Left lung (tissue), 10 donors: Measurements from ENCODE around the gene NUP205. TPM values are rescaled to one million over a fixed set of nuclear protein-coding genes. Genes with fewer than 3 reads are reported as not detected.

Source experiments
- ATAC-seq: fragments of 200-7000 bp; cut with Tn5 transposase; one replicate; pipeline ENCODE4 v1.9.1; 2020; ENCODE audit warnings: moderate library complexity
- DNase-seq, 4 donors: peaks; one replicate each; pipeline ENCODE4 v3.0.0-alpha.2; 2013 to 2020
- H3K27ac ChIP-seq, 2 donors: fragments of 200-600 bp; sonication (generic) in 1 of 2; one replicate each; pipeline versions ENCODE4 v1.5.0 to v1.8.0; 2020 to 2021
- H3K27me3 ChIP-seq, 2 donors: fragments of 200-600 bp; sonication (generic) in 1 of 2; one replicate each; pipeline versions ENCODE4 v1.5.0 to v1.8.0; 2020 to 2021
- H3K36me3 ChIP-seq, 2 donors: fragments of 200-600 bp; sonication (generic) in 1 of 2; one replicate each; pipeline versions ENCODE4 v1.5.0 to v1.8.0; 2020 to 2021
- H3K4me1 ChIP-seq, 2 donors: fragments of 200-600 bp; one replicate each; pipeline ENCODE4 v1.8.0; 2021
- H3K4me3 ChIP-seq, 2 donors: fragments of 200-600 bp; sonication (generic) in 1 of 2; one replicate each; pipeline versions ENCODE4 v1.5.0 to v1.8.0; 2020 to 2021; ENCODE audit warnings: mild to moderate bottlenecking in 1 of 2
- H3K9me3 ChIP-seq, 2 donors: fragments of 200-600 bp; sonication (generic) in 1 of 2; one replicate each; pipeline versions ENCODE4 v1.5.0 to v1.8.0; 2020 to 2021
- CTCF ChIP-seq, 2 donors: fragments of 200-600 bp; sonication (generic) in 1 of 2; IDR thresholded peaks; one replicate each; pipeline versions ENCODE4 v1.5.0 to v1.8.0; 2021; ENCODE audit warnings: antibody characterized with exemption in 2 of 2
- intact Hi-C, 2 donors: fragments of 100-400 bp; cut with DNase I; formaldehyde crosslinking; loops; one replicate each; pipeline versions ENCODE4 v1.11.2 to v1.14.2; 2022
- polyA plus RNA-seq, 6 donors: library from polyadenylated mRNA; unstranded; fragments of 120-200 nt; gene quantifications; one replicate each; pipeline ENCODE4 v1.2.1, GENCODE V29; 2013; ENCODE audit not compliant: insufficient read length in 6 of 6
- total RNA-seq, 2 donors: library from RNA; stranded (reverse); fragmentation: NEBNext Ultra II Directional; extraction: Animal tissue kit (Norgen Biotek cat#: 25700); gene quantifications; one replicate each; pipeline ENCODE4 v1.2.1, GENCODE V29; 2021
- donor health status: DM: no; HTN: yes; CAD: no.
- donor health status: DM: no; HTN: no; CAD: no.

The NUP205 gene
- total and polyA plus RNA-seq, 8 donors = 42.7 to 82.3 (median 74.3) TPM

DNA sequence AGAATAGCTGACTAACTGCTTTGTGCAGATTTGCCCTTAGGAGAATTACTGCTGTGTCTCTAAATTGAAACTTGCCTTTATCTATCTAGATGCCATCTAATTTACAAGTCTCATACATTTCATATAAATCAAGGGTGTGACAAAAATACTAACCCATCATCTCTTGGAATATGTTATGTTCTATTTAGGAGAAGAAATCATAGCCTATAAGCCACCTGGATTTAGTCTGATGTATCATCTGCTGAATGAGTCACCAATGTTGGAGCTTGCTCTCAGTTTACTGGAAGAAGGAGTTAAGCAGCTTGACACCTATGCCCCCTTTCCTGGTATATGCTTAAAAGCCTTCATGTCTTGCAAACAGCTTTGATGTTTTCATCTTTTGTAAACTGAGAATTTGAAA, 43.5 kb downstream of the NUP205 start:
- no peak overlapping the region for H3K27ac ChIP-seq
- ATAC-seq (no peak), DNase-seq (no peak)
- no peak for TF ChIP-seq CTCF (IDR thresholded peaks at IDR 0.05)
- no peaks in the 10 kb centered on the region for H3K27me3 ChIP-seq
- H3K4me3 ChIP-seq = no peak overlapping the region
- H3K36me3 ChIP-seq = peaks cover 0 to 88% of the 10 kb centered on the region in 2 donors
- intact Hi-C loops = no loop called here
- H3K9me3 ChIP-seq = no peaks in the 10 kb centered on the region
- H3K4me1 ChIP-seq = no peaks in the 10 kb centered on the region

GRCh38 chr7:135602304-135602703, 44.6 kb downstream of the NUP205 start:
- intact Hi-C loops = no loop called here
- H3K27ac ChIP-seq = no peak overlapping the region
- no peak for ATAC-seq
- TF ChIP-seq CTCF (IDR thresholded peaks at IDR 0.05) = no peak
- no peaks in the 10 kb centered on the region for H3K27me3 ChIP-seq
- no peak for DNase-seq
- H3K4me1 ChIP-seq = no peaks in the 10 kb centered on the region
- H3K36me3 ChIP-seq = peaks cover 0 to 88% of the 10 kb centered on the region in 2 donors
- H3K4me3 ChIP-seq = no peak overlapping the region
- no peaks in the 10 kb centered on the region for H3K9me3 ChIP-seq

- peaks cover 0 to 73% of the 10 kb centered on the region in 2 donors for H3K36me3 ChIP-seq
- H3K27ac ChIP-seq = no peak overlapping the region
- DNase-seq (no peak), ATAC-seq (no peak)
- intact Hi-C loops = no loop called here
- H3K4me1 ChIP-seq = peaks cover 0 to 5% of the 10 kb centered on the region in 2 donors
- H3K9me3 ChIP-seq = no peaks in the 10 kb centered on the region
- TF ChIP-seq CTCF (IDR thresholded peaks at IDR 0.05) = no peak
- no peak overlapping the region for H3K4me3 ChIP-seq
- H3K27me3 ChIP-seq = no peaks in the 10 kb centered on the region
These were observed 58.4 kb downstream of the NUP205 start for GRCh38 chr7:135616136-135616535.

DNA sequence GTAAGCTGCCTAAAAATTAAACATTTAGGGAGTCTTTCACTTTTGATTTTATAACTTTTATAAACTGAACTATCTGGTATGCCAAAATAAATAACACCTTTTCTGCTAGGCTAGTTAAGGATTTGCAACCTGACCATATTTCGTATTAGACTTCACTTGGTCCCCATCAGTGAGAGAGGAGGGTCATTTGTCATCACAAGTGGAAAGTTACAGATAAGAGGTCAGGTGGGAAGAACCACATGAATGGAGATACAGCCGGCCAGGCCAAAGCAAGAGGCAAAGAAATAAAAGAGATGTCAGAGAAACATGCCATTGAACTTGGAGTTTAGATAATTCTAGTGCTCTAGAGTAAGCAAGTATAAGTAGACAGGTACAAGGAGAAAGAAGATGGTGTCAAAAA, 60.1 kb downstream of the NUP205 start:
- no peak for TF ChIP-seq CTCF (IDR thresholded peaks at IDR 0.05)
- H3K9me3 ChIP-seq = no peaks in the 10 kb centered on the region
- H3K4me3 ChIP-seq = no peak overlapping the region
- H3K27me3 ChIP-seq = no peaks in the 10 kb centered on the region
- H3K27ac ChIP-seq = no peak overlapping the region
- peaks cover 0 to 8% of the 10 kb centered on the region in 2 donors for H3K4me1 ChIP-seq
- H3K36me3 ChIP-seq = peaks cover 0 to 69% of the 10 kb centered on the region in 2 donors
- intact Hi-C loops = no loop called here
- ATAC-seq (no peak), DNase-seq (no peak)

DNA sequence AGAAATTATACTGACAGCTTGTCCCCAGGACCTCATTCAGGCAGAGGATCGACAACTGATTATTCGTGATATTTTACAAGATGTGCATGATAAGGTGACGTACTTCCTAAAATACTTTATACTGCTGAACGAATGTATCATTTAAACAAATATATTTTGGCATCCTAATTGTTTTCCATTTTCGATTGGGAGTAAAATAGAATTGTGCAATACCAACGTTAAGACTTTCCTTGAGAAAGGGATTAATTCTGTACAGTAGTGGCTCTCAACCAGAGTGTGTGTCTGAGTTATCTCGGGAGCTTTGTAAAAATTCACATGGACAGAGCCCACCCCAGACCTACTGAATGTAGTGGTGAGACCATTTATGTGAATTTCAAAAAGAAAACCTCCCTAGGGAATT, 60.8 kb downstream of the NUP205 start:
- intact Hi-C loops = no loop called here

More for the DNA sequence above, 60.8 kb downstream of the NUP205 start:
- TF ChIP-seq CTCF (IDR thresholded peaks at IDR 0.05) = no peak
- H3K36me3 ChIP-seq = peaks cover 0 to 73% of the 10 kb centered on the region in 2 donors
- peaks cover 0 to 8% of the 10 kb centered on the region in 2 donors for H3K4me1 ChIP-seq
- no peak for ATAC-seq
- no peaks in the 10 kb centered on the region for H3K27me3 ChIP-seq
- DNase-seq = no peak
- H3K27ac ChIP-seq = no peak overlapping the region
- H3K4me3 ChIP-seq = no peak overlapping the region
- H3K9me3 ChIP-seq = no peaks in the 10 kb centered on the region
